HG03460 (cell line): ENCODE measurements around the gene SDR42E2.

ENCODE experiments used
- ATAC-seq: cut with Tn5 transposase; IDR thresholded peaks from one replicate; pipeline ENCODE4 v1.9.1; 2021; ENCODE audit not compliant: unreplicated experiment

The SDR42E2 gene

GRCh38 chr16:22240023-22240710 lies 77.9 kb downstream of the SDR42E2 start:
- ATAC-seq: no peak
